ENCODE data around the gene USP46. TPM values are rescaled to one million over a fixed set of nuclear protein-coding genes. Genes with fewer than 3 reads are reported as not detected.

The USP46 gene
- total RNA-seq, 6 experiments from 2014 or later = 23.9 to 30.9 (median 26.3) TPM

DNA sequence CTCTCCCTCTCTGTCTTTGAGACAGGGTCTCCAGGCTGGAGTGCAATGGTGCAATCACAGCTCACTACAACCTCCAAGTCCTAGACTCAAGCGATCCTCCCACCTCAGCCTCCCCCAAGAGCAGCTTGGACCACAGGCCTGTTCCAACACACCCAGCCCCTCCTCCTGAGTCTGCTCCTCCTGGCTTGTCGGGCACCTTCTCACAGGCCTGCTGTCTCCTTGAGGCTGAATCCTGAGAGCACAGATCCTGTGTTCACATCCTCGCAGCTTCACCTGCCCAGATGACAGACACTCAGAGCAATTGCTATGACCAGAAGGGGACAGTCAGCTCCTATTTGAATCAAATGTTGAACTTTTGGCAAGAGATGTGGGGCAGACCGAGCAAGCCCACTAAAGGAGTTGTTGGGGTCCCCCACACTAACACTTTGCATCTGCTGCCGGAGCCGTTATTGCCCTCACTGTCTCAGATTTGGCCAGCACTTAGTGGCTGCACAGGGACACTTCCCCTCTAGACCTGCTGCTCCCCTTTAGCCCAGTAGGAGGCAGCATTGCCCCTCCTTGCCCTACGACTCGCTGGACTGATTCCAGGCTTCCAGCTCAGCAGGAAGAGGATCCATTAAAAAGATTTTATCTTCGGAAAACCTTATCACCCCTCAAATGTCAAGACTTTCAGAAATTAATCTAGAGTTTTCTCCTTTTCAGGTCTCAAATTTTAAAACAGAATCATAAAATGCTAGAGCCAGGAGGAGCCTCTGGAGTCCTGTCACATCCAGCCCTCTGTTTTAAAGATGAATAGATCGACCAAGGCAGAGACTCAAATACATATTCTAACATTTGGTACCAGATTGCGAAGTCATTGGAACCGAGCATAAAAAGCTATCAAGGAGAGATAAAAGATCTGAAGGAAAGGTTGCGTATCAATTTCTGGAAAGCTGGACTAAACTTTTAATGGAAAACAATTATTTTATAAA, 113.7 kb downstream of the USP46 start:
- no peak overlapping the region for H3K27ac Mint-ChIP-seq
- peak; percentile 47 for DNase-seq
- peaks cover 22% of the 10 kb centered on the region for H3K4me1 Mint-ChIP-seq (ENCODE audit: low read depth)
- H3K27me3 Mint-ChIP-seq (ENCODE audit: insufficient read depth) = peaks cover 6% of the 10 kb centered on the region
- no peaks in the 10 kb centered on the region for H3K9me3 Mint-ChIP-seq
- no peaks in the 10 kb centered on the region for H3K36me3 Mint-ChIP-seq (ENCODE audit: low read depth)
- TF ChIP-seq, protein P1, sequence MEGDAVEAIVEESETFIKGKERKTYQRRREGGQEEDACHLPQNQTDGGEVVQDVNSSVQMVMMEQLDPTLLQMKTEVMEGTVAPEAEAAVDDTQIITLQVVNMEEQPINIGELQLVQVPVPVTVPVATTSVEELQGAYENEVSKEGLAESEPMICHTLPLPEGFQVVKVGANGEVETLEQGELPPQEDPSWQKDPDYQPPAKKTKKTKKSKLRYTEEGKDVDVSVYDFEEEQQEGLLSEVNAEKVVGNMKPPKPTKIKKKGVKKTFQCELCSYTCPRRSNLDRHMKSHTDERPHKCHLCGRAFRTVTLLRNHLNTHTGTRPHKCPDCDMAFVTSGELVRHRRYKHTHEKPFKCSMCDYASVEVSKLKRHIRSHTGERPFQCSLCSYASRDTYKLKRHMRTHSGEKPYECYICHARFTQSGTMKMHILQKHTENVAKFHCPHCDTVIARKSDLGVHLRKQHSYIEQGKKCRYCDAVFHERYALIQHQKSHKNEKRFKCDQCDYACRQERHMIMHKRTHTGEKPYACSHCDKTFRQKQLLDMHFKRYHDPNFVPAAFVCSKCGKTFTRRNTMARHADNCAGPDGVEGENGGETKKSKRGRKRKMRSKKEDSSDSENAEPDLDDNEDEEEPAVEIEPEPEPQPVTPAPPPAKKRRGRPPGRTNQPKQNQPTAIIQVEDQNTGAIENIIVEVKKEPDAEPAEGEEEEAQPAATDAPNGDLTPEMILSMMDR (IDR thresholded peaks at IDR 0.05) = peak; percentile 97
- peak overlapping the region; percentile 68 for H3K4me3 Mint-ChIP-seq

Other genes starting within 250 kb of the USP46 start
- gene ERVMER34-1, start 92.1 kb upstream of the USP46 start, total RNA-seq (2021; fragmentation: NEBNext Ultra II Directional; extraction: Animal tissue kit (Norgen Biotek cat#: 25700)) = not detected
- under 1 TPM in 5 of 6 experiments, not detected in 1; 0.12 to 0.16 (median 0.14) TPM for gene RASL11B, start 203.0 kb upstream of the USP46 start, total RNA-seq (2021; fragmentation: NEBNext Ultra II Directional; extraction: Animal tissue kit (Norgen Biotek cat#: 25700))

All from HFFc6 (cell line).